ENCODE data around the gene HOXB1.
A peak's percentile ranks its signal among the peaks of the same experiment; 100 is the strongest.
"Not testable (repeated sequence)": the region's sequence is repeated elsewhere in the genome, so short reads cannot be mapped to it uniquely, and the experiment has no call there.

Gene HOXB1

DNA sequence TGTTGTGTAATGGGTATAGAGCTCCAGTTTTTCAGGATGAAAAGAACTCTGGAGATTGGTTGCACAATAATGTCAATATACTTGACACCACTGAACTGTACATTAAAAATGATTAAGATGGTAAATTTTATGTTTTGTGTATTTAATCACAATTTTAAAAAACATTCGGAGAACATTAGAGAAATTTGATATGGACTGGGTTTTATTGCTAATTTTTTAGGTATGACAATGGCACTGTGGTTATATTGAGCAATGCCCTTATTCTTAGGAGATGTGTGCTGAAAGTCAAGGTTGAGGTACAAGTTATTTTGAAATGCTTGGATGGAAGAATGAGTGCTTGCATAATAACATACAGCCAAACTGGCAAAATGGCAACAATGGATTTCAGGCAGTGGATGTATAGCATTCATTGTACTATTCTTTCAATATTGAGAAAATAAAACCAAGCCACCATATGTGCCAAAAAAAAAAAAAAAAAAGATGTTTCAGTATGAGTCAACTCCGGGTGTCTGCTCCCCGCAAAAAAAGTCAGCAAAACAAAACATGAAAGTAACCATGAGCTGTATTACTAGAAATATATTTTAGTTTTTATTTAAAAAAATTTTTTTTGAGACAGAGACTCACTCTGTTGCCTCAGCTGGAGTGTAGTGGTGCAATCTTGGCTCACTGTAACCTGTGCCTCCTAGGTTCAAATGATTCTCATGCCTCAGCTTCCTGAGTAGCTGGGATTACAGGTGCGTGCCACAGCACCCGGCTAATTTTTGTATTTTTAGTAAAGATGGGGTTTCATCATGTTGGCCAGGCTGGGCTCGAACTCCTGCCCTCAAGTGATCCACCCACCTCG, 19.8 kb downstream of the HOXB1 start:
- TF ChIP-seq, protein P1, sequence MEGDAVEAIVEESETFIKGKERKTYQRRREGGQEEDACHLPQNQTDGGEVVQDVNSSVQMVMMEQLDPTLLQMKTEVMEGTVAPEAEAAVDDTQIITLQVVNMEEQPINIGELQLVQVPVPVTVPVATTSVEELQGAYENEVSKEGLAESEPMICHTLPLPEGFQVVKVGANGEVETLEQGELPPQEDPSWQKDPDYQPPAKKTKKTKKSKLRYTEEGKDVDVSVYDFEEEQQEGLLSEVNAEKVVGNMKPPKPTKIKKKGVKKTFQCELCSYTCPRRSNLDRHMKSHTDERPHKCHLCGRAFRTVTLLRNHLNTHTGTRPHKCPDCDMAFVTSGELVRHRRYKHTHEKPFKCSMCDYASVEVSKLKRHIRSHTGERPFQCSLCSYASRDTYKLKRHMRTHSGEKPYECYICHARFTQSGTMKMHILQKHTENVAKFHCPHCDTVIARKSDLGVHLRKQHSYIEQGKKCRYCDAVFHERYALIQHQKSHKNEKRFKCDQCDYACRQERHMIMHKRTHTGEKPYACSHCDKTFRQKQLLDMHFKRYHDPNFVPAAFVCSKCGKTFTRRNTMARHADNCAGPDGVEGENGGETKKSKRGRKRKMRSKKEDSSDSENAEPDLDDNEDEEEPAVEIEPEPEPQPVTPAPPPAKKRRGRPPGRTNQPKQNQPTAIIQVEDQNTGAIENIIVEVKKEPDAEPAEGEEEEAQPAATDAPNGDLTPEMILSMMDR (IDR thresholded peaks at IDR 0.05): no peak
- no peaks in the 10 kb centered on the region for H3K27me3 ChIP-seq (ENCODE audit: control insufficient read depth, insufficient read depth, low read length)

DNA sequence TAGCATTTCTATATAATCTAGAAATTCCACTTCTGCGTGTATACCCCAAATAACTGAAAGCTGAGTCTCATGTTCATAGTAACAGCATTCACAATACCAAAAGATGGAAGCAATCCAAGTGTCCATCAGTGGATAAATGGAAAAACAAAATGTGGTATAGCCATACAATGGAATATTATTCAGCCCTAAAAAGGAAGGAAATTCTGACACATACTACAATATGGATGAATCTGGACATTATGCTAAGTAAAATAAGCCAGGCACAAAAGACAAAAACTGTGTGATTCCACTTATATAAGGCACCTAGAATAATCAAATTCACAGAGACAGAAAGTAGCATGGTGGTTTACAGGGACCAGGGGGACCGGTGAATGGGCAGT, 20.4 kb downstream of the HOXB1 start:
- peaks cover 3% of the 10 kb centered on the region for H3K4me1 ChIP-seq

More for the DNA sequence above, 19.8 kb downstream of the HOXB1 start:
- Histone ChIP-seq H3K36me3 (ENCODE audit: control insufficient read depth, insufficient read depth, low read length) (no peaks in the 10 kb centered on the region), H3K27ac (no peak overlapping the region), H3K4me3 (ENCODE audit: low read depth, low read length) (no peak overlapping the region), H3K9ac (no peak overlapping the region), H3K4me2 (ENCODE audit: low read length) (peak overlapping the region; percentile 18), H3K79me2 (no peaks in the 10 kb centered on the region), H2AFZ (no peak overlapping the region), H3K9me3 (ENCODE audit: control insufficient read depth, low read length) (no peaks in the 10 kb centered on the region), H3K4me1 (peaks cover 3% of the 10 kb centered on the region)

DNA sequence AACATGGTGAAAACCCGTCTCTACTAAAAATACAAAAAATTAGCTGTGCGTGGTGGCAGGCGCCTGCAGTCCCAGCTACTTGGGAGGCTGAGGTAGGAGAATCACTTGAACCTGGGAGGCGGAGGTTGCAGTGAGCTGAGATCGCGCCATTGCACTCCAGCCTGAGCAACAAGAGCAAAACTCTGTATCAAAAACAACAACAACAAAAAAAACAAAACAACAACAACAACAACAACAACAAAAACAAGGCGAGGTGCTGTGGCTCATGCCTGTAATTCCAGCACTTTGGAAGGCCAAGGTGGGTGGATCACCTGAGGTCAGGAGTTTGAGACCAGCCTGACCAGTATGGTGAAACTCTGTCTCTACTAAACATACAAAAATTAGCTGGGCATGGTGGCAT, 21.1 kb downstream of the HOXB1 start:
- not testable (repeated sequence) for H3K27me3 ChIP-seq (ENCODE audit: control insufficient read depth, insufficient read depth, low read length); H3K36me3 ChIP-seq (ENCODE audit: control insufficient read depth, insufficient read depth, low read length); H3K4me2 ChIP-seq (ENCODE audit: low read length); H2AFZ ChIP-seq; H3K9ac ChIP-seq; H3K4me3 ChIP-seq (ENCODE audit: low read depth, low read length); H3K27ac ChIP-seq; H3K4me1 ChIP-seq; H3K9me3 ChIP-seq (ENCODE audit: control insufficient read depth, low read length); H3K79me2 ChIP-seq

More for the DNA sequence above, 20.4 kb downstream of the HOXB1 start:
- H3K9me3 ChIP-seq (ENCODE audit: control insufficient read depth, low read length): no peaks in the 10 kb centered on the region
- TF ChIP-seq, protein P1 (IDR thresholded peaks at IDR 0.05): no peak
- H3K9ac ChIP-seq: no peak overlapping the region
- no peak overlapping the region for H2AFZ ChIP-seq
- H3K27ac ChIP-seq: no peak overlapping the region
- no peaks in the 10 kb centered on the region for H3K27me3 ChIP-seq (ENCODE audit: control insufficient read depth, insufficient read depth, low read length)
- no peaks in the 10 kb centered on the region for H3K36me3 ChIP-seq (ENCODE audit: control insufficient read depth, insufficient read depth, low read length)
- no peaks in the 10 kb centered on the region for H3K79me2 ChIP-seq
- H3K4me2 ChIP-seq (ENCODE audit: low read length): peak overlapping the region; percentile 18
- no peak overlapping the region for H3K4me3 ChIP-seq (ENCODE audit: low read depth, low read length)

DNA sequence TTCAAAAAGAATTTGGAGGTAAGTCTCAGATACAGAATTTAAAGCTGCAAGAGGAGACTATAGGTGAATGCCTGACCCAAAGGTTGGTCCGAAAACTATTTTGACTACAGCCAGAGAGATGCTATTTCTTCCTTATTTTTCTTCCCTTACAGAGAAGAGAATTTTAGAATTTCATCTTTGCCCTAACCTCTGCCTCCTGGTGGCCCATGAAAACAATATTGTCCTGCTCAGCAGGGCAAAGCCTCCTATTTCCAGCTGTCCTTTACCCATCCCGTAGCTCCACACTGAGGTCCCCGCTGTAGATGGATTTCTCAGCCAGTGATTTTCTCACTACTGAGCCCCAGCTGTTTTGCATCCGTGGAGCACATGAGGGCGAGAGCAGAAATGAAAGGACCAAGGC, 24.6 kb downstream of the HOXB1 start:
- Histone ChIP-seq H3K4me1 (peaks cover 3% of the 10 kb centered on the region), H3K27ac (no peak overlapping the region), H2AFZ (no peak overlapping the region), H3K36me3 (ENCODE audit: control insufficient read depth, insufficient read depth, low read length) (no peaks in the 10 kb centered on the region), H3K79me2 (no peaks in the 10 kb centered on the region), H3K27me3 (ENCODE audit: control insufficient read depth, insufficient read depth, low read length) (no peaks in the 10 kb centered on the region), H3K4me3 (ENCODE audit: low read depth, low read length) (no peak overlapping the region), H3K9ac (no peak overlapping the region), H3K4me2 (ENCODE audit: low read length) (no peak overlapping the region), H3K9me3 (ENCODE audit: control insufficient read depth, low read length) (no peaks in the 10 kb centered on the region)
- TF ChIP-seq, protein P1 (IDR thresholded peaks at IDR 0.05): no peak

GRCh38 chr17:48505788-48506187, 25.0 kb downstream of the HOXB1 start:
- no peaks in the 10 kb centered on the region for H3K27me3 ChIP-seq (ENCODE audit: control insufficient read depth, insufficient read depth, low read length)
- TF ChIP-seq, protein P1 (IDR thresholded peaks at IDR 0.05): no peak
- no peak overlapping the region for H3K4me3 ChIP-seq (ENCODE audit: low read depth, low read length)
- peaks cover 1% of the 10 kb centered on the region for H3K4me1 ChIP-seq
- H3K36me3 ChIP-seq (ENCODE audit: control insufficient read depth, insufficient read depth, low read length): no peaks in the 10 kb centered on the region
- no peak overlapping the region for H3K9ac ChIP-seq
- no peak overlapping the region for H3K4me2 ChIP-seq (ENCODE audit: low read length)
- no peak overlapping the region for H3K27ac ChIP-seq
- H3K79me2 ChIP-seq: no peaks in the 10 kb centered on the region
- H3K9me3 ChIP-seq (ENCODE audit: control insufficient read depth, low read length): no peaks in the 10 kb centered on the region
- H2AFZ ChIP-seq: no peak overlapping the region

Data from parathyroid adenoma (tissue), 2 donors.